K562 (cell line): ENCODE results near the gene ABCC5. TPM values are rescaled to one million over a fixed set of nuclear protein-coding genes. Genes with fewer than 3 reads are reported as not detected.

Experiments used
- ELK1 ChIP-seq: sonication (generic); formaldehyde crosslinking; IDR thresholded peaks from 2 replicates; pipeline ENCODE4 v1.8.1; 2022; ENCODE audit warnings: missing genetic modification reagents
- HNRNPLL ChIP-seq: fragments of 200-400 bp; formaldehyde crosslinking; IDR thresholded peaks from 2 replicates; pipeline ENCODE4 v1.6.1; 2017; ENCODE audit warnings: low read length, low read depth, mild to moderate bottlenecking; ENCODE audit not compliant: poor library complexity, severe bottlenecking
- MNT ChIP-seq, 2 experiments: fragments of 450-650 bp; conservative IDR thresholded peaks; 2 replicates each; pipeline ENCODE4 v1.6.1; 2017; ENCODE audit warnings: mild to moderate bottlenecking in 2 of 2, moderate library complexity in 2 of 2
- NCOA1 ChIP-seq: fragments of 450-650 bp; IDR thresholded peaks from 2 replicates; pipeline ENCODE4 v1.6.1; 2016; ENCODE audit warnings: low read depth
- NONO ChIP-seq, 2 experiments: fragments of 200-400 bp in 1 of 2; fragments of 450-650 bp in 1 of 2; formaldehyde crosslinking in 1 of 2; IDR thresholded peaks; 2 replicates each; pipeline ENCODE4 v1.6.1; 2017; ENCODE audit warnings: low read depth in 2 of 2, mild to moderate bottlenecking in 2 of 2, moderate library complexity in 2 of 2, low read length in 1 of 2
- ZNF253 ChIP-seq: fragments of 250-450 bp; sonication (Bioruptor Pico); conservative IDR thresholded peaks from 2 replicates; pipeline ENCODE4 v1.6.1; 2021; ENCODE audit warnings: mild to moderate bottlenecking
- ZNF395 ChIP-seq: fragments of 200-800 bp; sonication (Bioruptor generic); IDR thresholded peaks from 2 replicates; pipeline ENCODE4 v1.6.1; 2017; ENCODE audit warnings: missing genetic modification characterization, missing compliant biosample characterization
- ZNF551 ChIP-seq: fragments of 250-450 bp; sonication (Bioruptor Pico); IDR thresholded peaks from 2 replicates; pipeline ENCODE4 v1.5.0; 2021; ENCODE audit warnings: mild to moderate bottlenecking, moderate library complexity
- polyA plus RNA-seq, 8 experiments: library from polyadenylated mRNA; depleted of rRNA in 4 of 8; stranded (reverse) in 5 of 8; unstranded in 3 of 8; fragments of >200 nt; fragmentation: Nextera tagmentation in 2 of 8; fragmentation: Illumina TruSeq in 1 of 8; extraction: Ambion mirVana in 2 of 8; extraction: Trizol in 1 of 8; gene quantifications; 2 replicates each; pipeline versions ENCODE4 v1.2.1 to v1.2.3, GENCODE V29; 2011 to 2014; ENCODE audit warnings: inconsistent platforms in 1 of 8, missing spikeins in 1 of 8
- total RNA-seq, 7 experiments: library from RNA; depleted of rRNA in 6 of 7; stranded (reverse); fragments of >200 nt in 6 of 7; fragmentation: Illumina TruSeq in 2 of 7; extraction: Trizol in 2 of 7; gene quantifications; 2 replicates each; pipeline versions ENCODE4 v1.2.1 to v1.2.3, GENCODE V29; 2011 to 2021; ENCODE audit warnings: low replicate concordance in 1 of 7
- TF ChIP-seq, protein P1 (sequence below): IDR thresholded peaks from 2 replicates; pipeline ENCODE4 v1.6.1; 2011; ENCODE audit not compliant: insufficient read length; ENCODE audit errors: extremely low read depth
- TF ChIP-seq, protein P2 (sequence below): sonication (generic); formaldehyde crosslinking; IDR thresholded peaks from 2 replicates; pipeline ENCODE4 v1.8.0; 2023; ENCODE audit warnings: mild to moderate bottlenecking, missing genetic modification reagents
- TF ChIP-seq, protein P3 (sequence below): sonication (generic); formaldehyde crosslinking; IDR thresholded peaks from 2 replicates; pipeline ENCODE4 v1.8.1; 2023; ENCODE audit warnings: mild to moderate bottlenecking, missing genetic modification reagents
- TF ChIP-seq, protein P4 (sequence below): fragments of 250-450 bp; sonication (Bioruptor Pico); IDR thresholded peaks from 2 replicates; pipeline ENCODE4 v1.4.0; 2020; ENCODE audit warnings: mild to moderate bottlenecking, moderate library complexity, borderline replicate concordance

Gene ABCC5
- total and polyA plus RNA-seq, 9 of the 15 experiments (the other 6 are each of a cell fraction or from before 2014, with no cell fraction given): 22.0 to 53.0 (median 41.9) TPM

- TF ChIP-seq NONO (IDR thresholded peaks at IDR 0.05; ENCODE audit: low read depth in 2 of 2, low read length in 1 of 2) (peak in 1 of 2 experiments; percentile 29; a peak in 2 of 4 replicates), ZNF395 (peak; percentile 24; the same call in 1 of the 2 replicates), ELK1 (no peak), NCOA1 (peak; percentile 72; the same call in 1 of the 2 replicates), ZNF551 (CRISPR knock-in tag) (no peak), MNT (conservative IDR thresholded peaks at IDR 0.05) (peak; percentile 71 to 85), HNRNPLL (peak; percentile 74), ZNF253 (CRISPR knock-in tag) (no peak)
- TF ChIP-seq, protein P1, sequence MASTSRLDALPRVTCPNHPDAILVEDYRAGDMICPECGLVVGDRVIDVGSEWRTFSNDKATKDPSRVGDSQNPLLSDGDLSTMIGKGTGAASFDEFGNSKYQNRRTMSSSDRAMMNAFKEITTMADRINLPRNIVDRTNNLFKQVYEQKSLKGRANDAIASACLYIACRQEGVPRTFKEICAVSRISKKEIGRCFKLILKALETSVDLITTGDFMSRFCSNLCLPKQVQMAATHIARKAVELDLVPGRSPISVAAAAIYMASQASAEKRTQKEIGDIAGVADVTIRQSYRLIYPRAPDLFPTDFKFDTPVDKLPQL: no peak
- TF ChIP-seq, protein P2, sequence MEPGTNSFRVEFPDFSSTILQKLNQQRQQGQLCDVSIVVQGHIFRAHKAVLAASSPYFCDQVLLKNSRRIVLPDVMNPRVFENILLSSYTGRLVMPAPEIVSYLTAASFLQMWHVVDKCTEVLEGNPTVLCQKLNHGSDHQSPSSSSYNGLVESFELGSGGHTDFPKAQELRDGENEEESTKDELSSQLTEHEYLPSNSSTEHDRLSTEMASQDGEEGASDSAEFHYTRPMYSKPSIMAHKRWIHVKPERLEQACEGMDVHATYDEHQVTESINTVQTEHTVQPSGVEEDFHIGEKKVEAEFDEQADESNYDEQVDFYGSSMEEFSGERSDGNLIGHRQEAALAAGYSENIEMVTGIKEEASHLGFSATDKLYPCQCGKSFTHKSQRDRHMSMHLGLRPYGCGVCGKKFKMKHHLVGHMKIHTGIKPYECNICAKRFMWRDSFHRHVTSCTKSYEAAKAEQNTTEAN (CRISPR knock-in tag): no peak
- TF ChIP-seq, protein P3, sequence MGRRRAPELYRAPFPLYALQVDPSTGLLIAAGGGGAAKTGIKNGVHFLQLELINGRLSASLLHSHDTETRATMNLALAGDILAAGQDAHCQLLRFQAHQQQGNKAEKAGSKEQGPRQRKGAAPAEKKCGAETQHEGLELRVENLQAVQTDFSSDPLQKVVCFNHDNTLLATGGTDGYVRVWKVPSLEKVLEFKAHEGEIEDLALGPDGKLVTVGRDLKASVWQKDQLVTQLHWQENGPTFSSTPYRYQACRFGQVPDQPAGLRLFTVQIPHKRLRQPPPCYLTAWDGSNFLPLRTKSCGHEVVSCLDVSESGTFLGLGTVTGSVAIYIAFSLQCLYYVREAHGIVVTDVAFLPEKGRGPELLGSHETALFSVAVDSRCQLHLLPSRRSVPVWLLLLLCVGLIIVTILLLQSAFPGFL (CRISPR knock-in tag): peak; percentile 97
- TF ChIP-seq, protein P4, sequence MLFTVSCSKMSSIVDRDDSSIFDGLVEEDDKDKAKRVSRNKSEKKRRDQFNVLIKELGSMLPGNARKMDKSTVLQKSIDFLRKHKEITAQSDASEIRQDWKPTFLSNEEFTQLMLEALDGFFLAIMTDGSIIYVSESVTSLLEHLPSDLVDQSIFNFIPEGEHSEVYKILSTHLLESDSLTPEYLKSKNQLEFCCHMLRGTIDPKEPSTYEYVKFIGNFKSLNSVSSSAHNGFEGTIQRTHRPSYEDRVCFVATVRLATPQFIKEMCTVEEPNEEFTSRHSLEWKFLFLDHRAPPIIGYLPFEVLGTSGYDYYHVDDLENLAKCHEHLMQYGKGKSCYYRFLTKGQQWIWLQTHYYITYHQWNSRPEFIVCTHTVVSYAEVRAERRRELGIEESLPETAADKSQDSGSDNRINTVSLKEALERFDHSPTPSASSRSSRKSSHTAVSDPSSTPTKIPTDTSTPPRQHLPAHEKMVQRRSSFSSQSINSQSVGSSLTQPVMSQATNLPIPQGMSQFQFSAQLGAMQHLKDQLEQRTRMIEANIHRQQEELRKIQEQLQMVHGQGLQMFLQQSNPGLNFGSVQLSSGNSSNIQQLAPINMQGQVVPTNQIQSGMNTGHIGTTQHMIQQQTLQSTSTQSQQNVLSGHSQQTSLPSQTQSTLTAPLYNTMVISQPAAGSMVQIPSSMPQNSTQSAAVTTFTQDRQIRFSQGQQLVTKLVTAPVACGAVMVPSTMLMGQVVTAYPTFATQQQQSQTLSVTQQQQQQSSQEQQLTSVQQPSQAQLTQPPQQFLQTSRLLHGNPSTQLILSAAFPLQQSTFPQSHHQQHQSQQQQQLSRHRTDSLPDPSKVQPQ: no peak
Measured at GRCh38 chr3:184017672-184018423, at the start of gene ABCC5 (continued).
